ENCODE results near the gene PDCD1LG2.
"Not testable (repeated sequence)": the region's sequence is repeated elsewhere in the genome, so short reads cannot be mapped to it uniquely, and the experiment has no call there.

The PDCD1LG2 gene

DNA sequence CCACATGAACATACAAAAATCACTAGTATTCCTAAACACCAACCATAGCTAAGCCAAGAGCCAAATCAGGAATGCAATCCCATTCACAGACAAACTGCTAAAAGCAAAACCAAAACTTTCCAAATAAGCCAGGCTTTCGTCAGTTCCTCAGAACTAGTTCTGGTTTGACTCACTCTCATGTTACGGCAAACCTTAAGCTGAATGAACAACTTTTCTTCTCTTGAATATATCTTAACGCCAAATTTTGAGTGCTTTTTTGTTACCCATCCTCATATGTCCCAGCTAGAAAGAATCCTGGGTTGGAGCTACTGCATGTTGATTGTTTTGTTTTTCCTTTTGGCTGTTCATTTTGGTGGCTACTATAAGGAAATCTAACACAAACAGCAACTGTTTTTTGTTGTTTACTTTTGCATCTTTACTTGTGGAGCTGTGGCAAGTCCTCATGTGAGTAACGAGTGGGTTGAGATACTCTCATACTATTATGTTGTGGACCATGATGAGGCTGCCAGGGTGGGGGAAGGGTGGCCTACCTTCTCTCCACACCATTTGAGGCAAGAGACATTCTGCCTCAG, at the start of gene PDCD1LG2:
PDCD1LG2 (plus strand) TSS at position 172 of the 572 bp plus-strand sequence. CDS start 12,016 bp downstream, outside the sequence.
- no peak within 1 kb of the TSS for H3K4me3 ChIP-seq (ENCODE audit: low read depth, low read length)
- no peak within 1 kb of the TSS for H3K9ac ChIP-seq (ENCODE audit: low read depth, low read length)
- H3K27ac ChIP-seq (ENCODE audit: low read depth, low read length): no peak within 1 kb of the TSS

DNA sequence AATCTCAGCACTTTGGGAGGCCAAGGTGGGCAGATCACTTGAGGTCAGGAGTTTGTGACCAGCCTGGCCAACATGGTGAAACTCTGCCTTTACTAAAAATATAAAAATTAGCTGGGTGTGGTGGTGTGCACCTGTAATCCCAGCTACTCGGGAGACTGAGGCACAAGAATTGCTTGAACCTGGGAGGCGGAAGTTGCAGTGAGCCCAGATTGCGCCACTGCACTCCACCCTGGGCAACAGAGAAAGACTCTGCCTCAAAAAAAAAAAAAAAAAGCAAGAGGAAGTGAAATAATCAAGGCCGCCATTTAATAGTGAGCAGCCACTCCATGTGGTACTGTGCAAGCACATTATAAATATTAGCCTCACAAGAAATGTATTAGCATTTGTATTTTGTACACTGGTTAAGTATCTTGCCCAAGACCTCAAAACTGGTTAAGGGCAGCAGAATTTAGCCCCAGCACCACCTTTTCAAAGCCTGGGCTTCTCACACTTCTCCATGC, 45.5 kb upstream of the PDCD1LG2 start:
- H3K4me3 ChIP-seq (ENCODE audit: low read depth, low read length); H3K27me3 ChIP-seq (ENCODE audit: control insufficient read depth, insufficient read depth, low read length); H3K27ac ChIP-seq (ENCODE audit: low read depth, low read length); H3K36me3 ChIP-seq (ENCODE audit: control insufficient read depth, insufficient read depth, low read length); H3K9ac ChIP-seq (ENCODE audit: low read depth, low read length); H3K4me1 ChIP-seq (ENCODE audit: control insufficient read depth, insufficient read depth, low read length); H3K9me3 ChIP-seq (ENCODE audit: control insufficient read depth, insufficient read depth, low read length): not testable (repeated sequence)

More for the DNA sequence above, at the start of gene PDCD1LG2:
- Histone ChIP-seq H3K36me3 (ENCODE audit: control insufficient read depth, insufficient read depth, low read length) (no peaks in the 10 kb centered on the region), H3K27me3 (ENCODE audit: control insufficient read depth, insufficient read depth, low read length) (no peaks in the 10 kb centered on the region), H3K4me1 (ENCODE audit: control insufficient read depth, insufficient read depth, low read length) (no peaks in the 10 kb centered on the region), H3K9me3 (ENCODE audit: control insufficient read depth, insufficient read depth, low read length) (no peaks in the 10 kb centered on the region)

DNA sequence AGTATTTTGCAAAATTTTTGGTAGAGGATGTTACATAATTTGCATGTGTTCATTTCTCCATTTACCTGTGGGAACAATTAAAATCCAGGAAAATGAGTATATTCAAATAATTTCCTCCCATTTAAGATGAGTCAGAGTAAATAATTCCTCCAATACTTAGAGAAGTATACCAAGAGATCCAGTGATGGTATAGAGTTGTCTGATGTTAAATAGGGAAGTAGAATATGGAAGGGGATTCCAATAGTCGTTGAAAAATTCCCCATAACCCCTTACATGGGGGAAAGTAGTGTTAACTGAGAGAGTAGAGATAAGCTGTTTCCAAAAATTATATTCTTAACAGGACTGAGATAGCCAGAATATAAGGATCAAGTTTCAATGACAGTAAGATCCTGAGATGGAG, 44.3 kb upstream of the PDCD1LG2 start:
- Histone ChIP-seq H3K9ac (ENCODE audit: low read depth, low read length) (no peak overlapping the region), H3K36me3 (ENCODE audit: control insufficient read depth, insufficient read depth, low read length) (no peaks in the 10 kb centered on the region), H3K9me3 (ENCODE audit: control insufficient read depth, insufficient read depth, low read length) (no peaks in the 10 kb centered on the region), H3K4me3 (ENCODE audit: low read depth, low read length) (no peak overlapping the region), H3K27me3 (ENCODE audit: control insufficient read depth, insufficient read depth, low read length) (no peaks in the 10 kb centered on the region), H3K27ac (ENCODE audit: low read depth, low read length) (no peak overlapping the region), H3K4me1 (ENCODE audit: control insufficient read depth, insufficient read depth, low read length) (no peaks in the 10 kb centered on the region)

DNA sequence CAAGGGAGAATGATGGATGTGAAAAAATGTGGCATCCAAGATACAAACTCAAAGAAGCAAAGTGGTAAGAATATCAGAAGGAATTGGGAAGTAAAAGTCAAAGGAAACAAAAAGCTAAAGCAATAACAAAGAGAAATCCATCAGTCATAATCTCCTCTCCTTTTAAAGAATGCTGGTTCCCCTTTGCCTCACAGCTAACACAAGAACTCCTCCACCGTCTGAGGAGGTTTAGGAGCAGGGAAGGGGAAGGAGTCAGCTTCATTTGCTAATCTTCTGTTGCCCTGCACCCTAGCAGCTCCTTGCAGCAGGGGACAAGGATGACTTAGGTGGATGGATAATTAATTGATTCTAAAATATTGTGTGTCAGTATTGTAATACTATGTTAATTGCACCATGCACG, 43.6 kb upstream of the PDCD1LG2 start:
- H3K4me1 ChIP-seq (ENCODE audit: control insufficient read depth, insufficient read depth, low read length): no peaks in the 10 kb centered on the region
- no peak overlapping the region for H3K4me3 ChIP-seq (ENCODE audit: low read depth, low read length)
- no peak overlapping the region for H3K27ac ChIP-seq (ENCODE audit: low read depth, low read length)
- no peak overlapping the region for H3K9ac ChIP-seq (ENCODE audit: low read depth, low read length)
- no peaks in the 10 kb centered on the region for H3K36me3 ChIP-seq (ENCODE audit: control insufficient read depth, insufficient read depth, low read length)
- no peaks in the 10 kb centered on the region for H3K27me3 ChIP-seq (ENCODE audit: control insufficient read depth, insufficient read depth, low read length)
- no peaks in the 10 kb centered on the region for H3K9me3 ChIP-seq (ENCODE audit: control insufficient read depth, insufficient read depth, low read length)

- no peaks in the 10 kb centered on the region for H3K9me3 ChIP-seq (ENCODE audit: control insufficient read depth, insufficient read depth, low read length)
- no peaks in the 10 kb centered on the region for H3K4me1 ChIP-seq (ENCODE audit: control insufficient read depth, insufficient read depth, low read length)
- H3K27ac ChIP-seq (ENCODE audit: low read depth, low read length): no peak overlapping the region
- no peaks in the 10 kb centered on the region for H3K27me3 ChIP-seq (ENCODE audit: control insufficient read depth, insufficient read depth, low read length)
- no peaks in the 10 kb centered on the region for H3K36me3 ChIP-seq (ENCODE audit: control insufficient read depth, insufficient read depth, low read length)
- H3K9ac ChIP-seq (ENCODE audit: low read depth, low read length): no peak overlapping the region
- H3K4me3 ChIP-seq (ENCODE audit: low read depth, low read length): no peak overlapping the region
These were observed 41.5 kb upstream of the PDCD1LG2 start for GRCh38 chr9:5468850-5469249.

- Histone ChIP-seq H3K4me1 (ENCODE audit: control insufficient read depth, insufficient read depth, low read length) (no peaks in the 10 kb centered on the region), H3K9ac (ENCODE audit: low read depth, low read length) (no peak overlapping the region), H3K36me3 (ENCODE audit: control insufficient read depth, insufficient read depth, low read length) (no peaks in the 10 kb centered on the region), H3K9me3 (ENCODE audit: control insufficient read depth, insufficient read depth, low read length) (no peaks in the 10 kb centered on the region), H3K27ac (ENCODE audit: low read depth, low read length) (no peak overlapping the region), H3K4me3 (ENCODE audit: low read depth, low read length) (no peak overlapping the region), H3K27me3 (ENCODE audit: control insufficient read depth, insufficient read depth, low read length) (no peaks in the 10 kb centered on the region)
These were observed 40.2 kb upstream of the PDCD1LG2 start for GRCh38 chr9:5470122-5470521.

DNA sequence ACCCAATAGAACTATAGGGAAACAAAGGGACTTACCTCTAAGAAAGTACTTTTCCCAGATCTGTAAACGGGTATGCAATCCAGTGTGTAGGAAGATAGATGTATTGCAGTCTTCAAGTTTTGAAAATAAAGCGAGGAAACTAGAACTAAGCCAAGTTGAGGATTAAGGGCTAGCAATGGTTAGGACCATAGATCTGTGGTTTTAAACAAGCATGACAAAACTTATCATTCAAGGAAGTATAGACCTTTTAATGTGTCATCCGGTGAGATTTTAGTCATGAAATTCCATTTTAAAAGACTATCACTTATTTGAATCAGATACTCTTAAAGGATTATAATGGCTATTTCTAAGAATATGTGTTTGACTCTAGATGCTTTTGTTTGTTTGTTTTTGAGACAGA, 39.5 kb upstream of the PDCD1LG2 start:
- Histone ChIP-seq H3K9me3 (ENCODE audit: control insufficient read depth, insufficient read depth, low read length) (no peaks in the 10 kb centered on the region), H3K4me3 (ENCODE audit: low read depth, low read length) (no peak overlapping the region), H3K36me3 (ENCODE audit: control insufficient read depth, insufficient read depth, low read length) (no peaks in the 10 kb centered on the region), H3K9ac (ENCODE audit: low read depth, low read length) (no peak overlapping the region), H3K27me3 (ENCODE audit: control insufficient read depth, insufficient read depth, low read length) (no peaks in the 10 kb centered on the region), H3K27ac (ENCODE audit: low read depth, low read length) (no peak overlapping the region), H3K4me1 (ENCODE audit: control insufficient read depth, insufficient read depth, low read length) (no peaks in the 10 kb centered on the region)

DNA sequence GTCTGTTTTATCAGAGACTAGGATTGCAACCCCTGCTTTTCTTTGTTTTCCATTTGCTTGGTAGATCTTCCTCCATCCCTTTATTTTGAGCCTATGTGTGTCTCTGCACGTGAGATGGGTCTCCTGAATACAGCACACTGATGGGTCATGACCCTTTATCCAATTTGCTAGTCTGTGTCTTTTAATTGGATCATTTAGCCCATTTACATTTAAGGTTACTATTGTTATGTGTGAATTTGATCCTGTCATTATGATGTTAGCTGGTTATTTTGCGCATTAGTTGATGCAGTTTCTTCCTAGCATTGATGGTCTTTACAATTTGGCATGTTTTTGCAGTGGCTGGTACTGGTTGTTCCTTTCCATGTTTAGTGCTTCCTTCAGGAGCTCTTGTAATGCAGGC, 34.7 kb upstream of the PDCD1LG2 start:
- H3K9me3 ChIP-seq (ENCODE audit: control insufficient read depth, insufficient read depth, low read length); H3K36me3 ChIP-seq (ENCODE audit: control insufficient read depth, insufficient read depth, low read length); H3K27me3 ChIP-seq (ENCODE audit: control insufficient read depth, insufficient read depth, low read length); H3K9ac ChIP-seq (ENCODE audit: low read depth, low read length); H3K4me1 ChIP-seq (ENCODE audit: control insufficient read depth, insufficient read depth, low read length); H3K4me3 ChIP-seq (ENCODE audit: low read depth, low read length); H3K27ac ChIP-seq (ENCODE audit: low read depth, low read length): not testable (repeated sequence)

GRCh38 chr9:5478206-5478605, 32.1 kb upstream of the PDCD1LG2 start:
- Histone ChIP-seq H3K9ac (ENCODE audit: low read depth, low read length) (no peak overlapping the region), H3K4me1 (ENCODE audit: control insufficient read depth, insufficient read depth, low read length) (no peaks in the 10 kb centered on the region), H3K4me3 (ENCODE audit: low read depth, low read length) (no peak overlapping the region), H3K27me3 (ENCODE audit: control insufficient read depth, insufficient read depth, low read length) (no peaks in the 10 kb centered on the region), H3K36me3 (ENCODE audit: control insufficient read depth, insufficient read depth, low read length) (no peaks in the 10 kb centered on the region), H3K27ac (ENCODE audit: low read depth, low read length) (no peak overlapping the region), H3K9me3 (ENCODE audit: control insufficient read depth, insufficient read depth, low read length) (peaks cover 4% of the 10 kb centered on the region)

GRCh38 chr9:5479994-5480694, 30.2 kb upstream of the PDCD1LG2 start:
- Histone ChIP-seq H3K27ac (ENCODE audit: low read depth, low read length) (no peak overlapping the region), H3K4me3 (ENCODE audit: low read depth, low read length) (no peak overlapping the region), H3K9ac (ENCODE audit: low read depth, low read length) (no peak overlapping the region), H3K4me1 (ENCODE audit: control insufficient read depth, insufficient read depth, low read length) (no peaks in the 10 kb centered on the region), H3K27me3 (ENCODE audit: control insufficient read depth, insufficient read depth, low read length) (no peaks in the 10 kb centered on the region), H3K36me3 (ENCODE audit: control insufficient read depth, insufficient read depth, low read length) (no peaks in the 10 kb centered on the region), H3K9me3 (ENCODE audit: control insufficient read depth, insufficient read depth, low read length) (peaks cover 4% of the 10 kb centered on the region)

- Histone ChIP-seq H3K9me3 (ENCODE audit: control insufficient read depth, insufficient read depth, low read length) (peaks cover 4% of the 10 kb centered on the region), H3K9ac (ENCODE audit: low read depth, low read length) (no peak overlapping the region), H3K4me3 (ENCODE audit: low read depth, low read length) (no peak overlapping the region), H3K27me3 (ENCODE audit: control insufficient read depth, insufficient read depth, low read length) (no peaks in the 10 kb centered on the region), H3K36me3 (ENCODE audit: control insufficient read depth, insufficient read depth, low read length) (no peaks in the 10 kb centered on the region), H3K4me1 (ENCODE audit: control insufficient read depth, insufficient read depth, low read length) (peaks cover 2% of the 10 kb centered on the region; the same call in 1 of the 2 replicates), H3K27ac (ENCODE audit: low read depth, low read length) (no peak overlapping the region)
These were observed 29.4 kb upstream of the PDCD1LG2 start for GRCh38 chr9:5480919-5481318.

Data from HUES48 (cell line).